ENCODE data around the gene CAB39.

The CAB39 gene

GRCh38 chr2:230849633-230850357 lies 137.2 kb downstream of the CAB39 start:
- no peak for DNase-seq
- ATAC-seq (ENCODE audit: insufficient read depth, low read depth), result no peak
- no peaks in the 10 kb centered on the region for H3K9me3 ChIP-seq (ENCODE audit: insufficient read depth, low read length, severe bottlenecking)
- no peak overlapping the region for H2AFZ ChIP-seq (ENCODE audit: low read depth, low read length)
- H3K27me3 ChIP-seq (ENCODE audit: insufficient read depth, low read length, poor library complexity), result peaks cover 18% of the 10 kb centered on the region
- no peaks in the 10 kb centered on the region for H3K79me2 ChIP-seq (ENCODE audit: insufficient read depth, low read length)
- no peak overlapping the region for H3K9ac ChIP-seq (ENCODE audit: low read depth, low read length)
- no peak overlapping the region for H3K27ac ChIP-seq (ENCODE audit: low read length)
- no peaks in the 10 kb centered on the region for H4K20me1 ChIP-seq (ENCODE audit: insufficient read depth, low read length)
- no peak overlapping the region for H3K4me2 ChIP-seq (ENCODE audit: insufficient read depth, low read length)
- H3K4me1 ChIP-seq (ENCODE audit: insufficient read depth, low read length), result no peaks in the 10 kb centered on the region
- H3K4me3 ChIP-seq (ENCODE audit: low read depth in 1 of 2, low read length in 2 of 2), result no peak overlapping the region
- no peaks in the 10 kb centered on the region for H3K36me3 ChIP-seq (ENCODE audit: insufficient read depth, low read length)
- no peak for TF ChIP-seq EZH2 (IDR thresholded peaks at IDR 0.05; ENCODE audit: borderline replicate concordance, low read depth, low read length, severe bottlenecking)
- TF ChIP-seq, protein P1, sequence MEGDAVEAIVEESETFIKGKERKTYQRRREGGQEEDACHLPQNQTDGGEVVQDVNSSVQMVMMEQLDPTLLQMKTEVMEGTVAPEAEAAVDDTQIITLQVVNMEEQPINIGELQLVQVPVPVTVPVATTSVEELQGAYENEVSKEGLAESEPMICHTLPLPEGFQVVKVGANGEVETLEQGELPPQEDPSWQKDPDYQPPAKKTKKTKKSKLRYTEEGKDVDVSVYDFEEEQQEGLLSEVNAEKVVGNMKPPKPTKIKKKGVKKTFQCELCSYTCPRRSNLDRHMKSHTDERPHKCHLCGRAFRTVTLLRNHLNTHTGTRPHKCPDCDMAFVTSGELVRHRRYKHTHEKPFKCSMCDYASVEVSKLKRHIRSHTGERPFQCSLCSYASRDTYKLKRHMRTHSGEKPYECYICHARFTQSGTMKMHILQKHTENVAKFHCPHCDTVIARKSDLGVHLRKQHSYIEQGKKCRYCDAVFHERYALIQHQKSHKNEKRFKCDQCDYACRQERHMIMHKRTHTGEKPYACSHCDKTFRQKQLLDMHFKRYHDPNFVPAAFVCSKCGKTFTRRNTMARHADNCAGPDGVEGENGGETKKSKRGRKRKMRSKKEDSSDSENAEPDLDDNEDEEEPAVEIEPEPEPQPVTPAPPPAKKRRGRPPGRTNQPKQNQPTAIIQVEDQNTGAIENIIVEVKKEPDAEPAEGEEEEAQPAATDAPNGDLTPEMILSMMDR (IDR thresholded peaks at IDR 0.05; ENCODE audit: borderline replicate concordance, extremely low read depth, low read length, poor library complexity, severe bottlenecking), result peak; percentile 51

- Histone ChIP-seq H3K4me3 (ENCODE audit: low read depth in 1 of 2, low read length in 2 of 2) (no peak overlapping the region), H3K36me3 (ENCODE audit: insufficient read depth, low read length) (no peaks in the 10 kb centered on the region), H3K27ac (ENCODE audit: low read length) (no peak overlapping the region), H3K9ac (ENCODE audit: low read depth, low read length) (no peak overlapping the region), H3K79me2 (ENCODE audit: insufficient read depth, low read length) (no peaks in the 10 kb centered on the region), H3K4me1 (ENCODE audit: insufficient read depth, low read length) (no peaks in the 10 kb centered on the region), H2AFZ (ENCODE audit: low read depth, low read length) (no peak overlapping the region), H4K20me1 (ENCODE audit: insufficient read depth, low read length) (no peaks in the 10 kb centered on the region), H3K9me3 (ENCODE audit: insufficient read depth, low read length, severe bottlenecking) (no peaks in the 10 kb centered on the region), H3K27me3 (ENCODE audit: insufficient read depth, low read length, poor library complexity) (peaks cover 18% of the 10 kb centered on the region), H3K4me2 (ENCODE audit: insufficient read depth, low read length) (no peak overlapping the region)
- no peak for ATAC-seq (ENCODE audit: insufficient read depth, low read depth)
- no peak for DNase-seq
- TF ChIP-seq EZH2 (IDR thresholded peaks at IDR 0.05; ENCODE audit: borderline replicate concordance, low read depth, low read length, severe bottlenecking), result no peak
- TF ChIP-seq, protein P1 (IDR thresholded peaks at IDR 0.05; ENCODE audit: borderline replicate concordance, extremely low read depth, low read length, poor library complexity, severe bottlenecking), result no peak
Observed at GRCh38 chr2:230850358-230850658, 137.7 kb downstream of the CAB39 start.

GRCh38 chr2:230852113-230852512 lies 139.5 kb downstream of the CAB39 start:
- Histone ChIP-seq H2AFZ (ENCODE audit: low read depth, low read length) (no peak overlapping the region), H3K27ac (ENCODE audit: low read length) (no peak overlapping the region), H3K4me1 (ENCODE audit: insufficient read depth, low read length) (no peaks in the 10 kb centered on the region), H4K20me1 (ENCODE audit: insufficient read depth, low read length) (no peaks in the 10 kb centered on the region), H3K4me2 (ENCODE audit: insufficient read depth, low read length) (no peak overlapping the region), H3K27me3 (ENCODE audit: insufficient read depth, low read length, poor library complexity) (peaks cover 18% of the 10 kb centered on the region), H3K9ac (ENCODE audit: low read depth, low read length) (no peak overlapping the region), H3K79me2 (ENCODE audit: insufficient read depth, low read length) (no peaks in the 10 kb centered on the region), H3K9me3 (ENCODE audit: insufficient read depth, low read length, severe bottlenecking) (no peaks in the 10 kb centered on the region), H3K4me3 (ENCODE audit: low read depth in 1 of 2, low read length in 2 of 2) (no peak overlapping the region), H3K36me3 (ENCODE audit: insufficient read depth, low read length) (no peaks in the 10 kb centered on the region)
- ATAC-seq (ENCODE audit: insufficient read depth, low read depth) (no peak), DNase-seq (no peak)
- TF ChIP-seq, protein P1 (IDR thresholded peaks at IDR 0.05; ENCODE audit: borderline replicate concordance, extremely low read depth, low read length, poor library complexity, severe bottlenecking), result no peak
- TF ChIP-seq EZH2 (IDR thresholded peaks at IDR 0.05; ENCODE audit: borderline replicate concordance, low read depth, low read length, severe bottlenecking), result no peak
